Measurements from ENCODE around the gene CT45A10. TPM values are rescaled to one million over a fixed set of nuclear protein-coding genes. Genes with fewer than 3 reads are reported as not detected.
"Not testable (repeated sequence)": the region's sequence is repeated elsewhere in the genome, so short reads cannot be mapped to it uniquely, and the experiment has no call there.

The CT45A10 gene
- total RNA-seq, 1 donor from 2014 or later = not detected

DNA sequence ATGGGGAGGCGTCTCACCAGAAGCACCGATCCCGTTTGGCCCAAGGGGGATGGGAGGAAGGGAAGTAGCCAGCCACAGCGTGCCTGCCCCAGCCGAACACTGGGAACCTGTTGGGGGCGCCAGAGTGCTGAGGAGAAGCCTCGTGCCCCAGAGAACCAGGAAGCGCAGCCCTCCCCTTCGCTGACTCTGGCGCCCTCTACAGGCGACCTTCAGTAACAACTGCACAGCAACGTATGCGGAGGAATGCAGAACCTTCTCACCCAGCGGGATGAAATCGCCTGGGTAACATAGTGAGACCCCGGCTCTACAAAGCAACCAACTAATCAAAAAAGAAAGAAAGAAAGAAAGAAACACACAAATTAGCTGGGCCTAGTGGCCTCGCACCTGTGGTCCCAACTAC lies 56.1 kb downstream of the CT45A10 start, which contains the start of gene CT45A7:
CT45A7 (minus strand) TSS at position 101 of the 400 bp plus-strand sequence. CDS start 3,747 bp downstream, outside the sequence.
- H3K4me3 Mint-ChIP-seq (ENCODE audit: unreplicated experiment); H3K36me3 Mint-ChIP-seq (ENCODE audit: unreplicated experiment); H3K4me1 Mint-ChIP-seq (ENCODE audit: low read depth, unreplicated experiment); H3K27ac Mint-ChIP-seq (ENCODE audit: unreplicated experiment); DNase-seq; H3K27me3 Mint-ChIP-seq (ENCODE audit: unreplicated experiment); H3K9me3 Mint-ChIP-seq (ENCODE audit: unreplicated experiment): not testable (repeated sequence)

Other genes with a start within 250 kb of the CT45A10 start
- gene CT45A1, start 179.8 kb downstream of the CT45A10 start, total RNA-seq (ENCODE audit: unreplicated experiment) = not detected
- gene CT45A3, start 125.3 kb downstream of the CT45A10 start, total RNA-seq (ENCODE audit: unreplicated experiment) = not detected
- gene CT45A5, start 107.9 kb downstream of the CT45A10 start, total RNA-seq (ENCODE audit: unreplicated experiment) = not detected
- not detected for gene CT45A6, start 90.7 kb downstream of the CT45A10 start, total RNA-seq (ENCODE audit: unreplicated experiment)
- gene CT45A2, start 73.4 kb downstream of the CT45A10 start, total RNA-seq (ENCODE audit: unreplicated experiment) = not detected
- not detected for gene CT45A7, start 56.2 kb downstream of the CT45A10 start, total RNA-seq (ENCODE audit: unreplicated experiment)
- gene CT45A8, start 38.9 kb downstream of the CT45A10 start, total RNA-seq (ENCODE audit: unreplicated experiment) = not detected
- not detected for gene CT45A9, start 21.6 kb downstream of the CT45A10 start, total RNA-seq (ENCODE audit: unreplicated experiment)
- gene SAGE1, start 272 bp upstream of the CT45A10 start, total RNA-seq (ENCODE audit: unreplicated experiment) = not detected
- gene MMGT1, start 80.5 kb upstream of the CT45A10 start, total RNA-seq (ENCODE audit: unreplicated experiment) = 34.3 TPM
- 15.5 TPM for gene SLC9A6, start 92.0 kb upstream of the CT45A10 start, total RNA-seq (ENCODE audit: unreplicated experiment)